ENCODE results near the gene PRRT4. TPM values are rescaled to one million over a fixed set of nuclear protein-coding genes. Genes with fewer than 3 reads are reported as not detected.

Gene PRRT4
- total and polyA plus RNA-seq, 9 of the 15 experiments (the other 6 are each of a cell fraction or from before 2014, with no cell fraction given), result not detected

DNA sequence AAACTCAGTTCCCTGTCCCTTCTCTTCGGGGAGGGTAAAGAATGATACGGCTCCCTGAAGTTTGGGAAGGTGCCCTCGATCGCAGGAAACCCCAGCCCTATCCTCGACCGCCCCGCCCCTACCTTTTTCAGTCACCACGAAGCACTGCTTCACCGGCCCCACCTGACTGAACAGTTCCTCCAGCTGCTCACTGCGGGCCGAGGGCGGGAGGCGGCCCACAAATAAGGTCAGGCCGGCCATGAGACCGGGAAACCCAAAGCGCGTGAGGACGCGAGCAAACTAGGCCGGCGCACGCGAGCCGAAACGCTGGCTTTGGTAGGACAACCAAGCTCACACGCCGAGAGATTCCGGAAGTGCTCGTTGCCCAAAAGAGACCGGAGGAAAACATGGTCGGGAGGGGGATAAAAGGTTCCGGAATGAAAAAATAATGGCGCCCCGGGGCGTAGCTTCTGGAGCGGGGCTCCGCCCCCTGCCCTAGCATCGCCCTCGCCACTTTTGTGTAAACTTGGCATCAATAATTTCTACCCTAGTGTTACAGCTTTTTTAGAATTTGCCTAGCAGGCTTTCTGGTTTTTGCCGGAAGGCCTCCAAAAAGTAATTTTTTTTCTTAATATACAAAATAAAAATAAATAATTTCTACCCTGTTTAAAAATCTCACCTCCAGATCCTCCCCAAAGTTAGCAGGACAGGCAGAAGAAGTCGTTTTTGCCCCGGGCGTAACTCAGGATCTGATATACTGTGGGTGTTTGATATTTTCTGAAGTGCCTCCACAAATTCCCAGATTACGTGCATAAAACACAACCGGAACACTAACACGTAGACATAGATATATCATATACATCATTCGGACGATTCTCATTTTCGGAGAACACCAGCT lies 17.7 kb downstream of the PRRT4 start, which contains the start of gene RBM28 (continued):
- no peak for TF ChIP-seq SRSF3 (IDR thresholded peaks at IDR 0.05; ENCODE audit: insufficient read depth, low read length)
- 0 out of 2 replicates have a peak, but pooled peaks have one; percentile 32 for TF ChIP-seq ZNF76 (CRISPR knock-in tag; IDR thresholded peaks at IDR 0.05; ENCODE audit: borderline replicate concordance)
- peak; percentile 71; the same call in 1 of the 2 replicates for TF ChIP-seq ZZZ3 (IDR thresholded peaks at IDR 0.05)
- peak; percentile 95 for TF ChIP-seq TAF7 (tag; IDR thresholded peaks at IDR 0.05)
- peak; percentile 99 for TF ChIP-seq POLR2G (IDR thresholded peaks at IDR 0.05; ENCODE audit: low read depth, low read length)
- TF ChIP-seq, protein P1, sequence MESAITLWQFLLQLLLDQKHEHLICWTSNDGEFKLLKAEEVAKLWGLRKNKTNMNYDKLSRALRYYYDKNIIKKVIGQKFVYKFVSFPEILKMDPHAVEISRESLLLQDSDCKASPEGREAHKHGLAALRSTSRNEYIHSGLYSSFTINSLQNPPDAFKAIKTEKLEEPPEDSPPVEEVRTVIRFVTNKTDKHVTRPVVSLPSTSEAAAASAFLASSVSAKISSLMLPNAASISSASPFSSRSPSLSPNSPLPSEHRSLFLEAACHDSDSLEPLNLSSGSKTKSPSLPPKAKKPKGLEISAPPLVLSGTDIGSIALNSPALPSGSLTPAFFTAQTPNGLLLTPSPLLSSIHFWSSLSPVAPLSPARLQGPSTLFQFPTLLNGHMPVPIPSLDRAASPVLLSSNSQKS (CRISPR knock-in tag; IDR thresholded peaks at IDR 0.05), result no peak; the same call in 1 of the 2 replicates
- TF ChIP-seq ZSCAN29 (IDR thresholded peaks at IDR 0.05), result no peak
- no peak for TF ChIP-seq EZH2 (IDR thresholded peaks at IDR 0.05; ENCODE audit: borderline replicate concordance, low read depth, low read length)
- TF ChIP-seq SMC3 (conservative IDR thresholded peaks at IDR 0.05; ENCODE audit: insufficient read depth, low read depth, low read length), result no peak
- peak; percentile 53; the same call in 1 of the 2 replicates for TF ChIP-seq ATF1 (CRISPR knock-in tag; IDR thresholded peaks at IDR 0.05)
- peak; percentile 91 for TF ChIP-seq ATF1 (tag; IDR thresholded peaks at IDR 0.05)
- TF ChIP-seq, protein P2, sequence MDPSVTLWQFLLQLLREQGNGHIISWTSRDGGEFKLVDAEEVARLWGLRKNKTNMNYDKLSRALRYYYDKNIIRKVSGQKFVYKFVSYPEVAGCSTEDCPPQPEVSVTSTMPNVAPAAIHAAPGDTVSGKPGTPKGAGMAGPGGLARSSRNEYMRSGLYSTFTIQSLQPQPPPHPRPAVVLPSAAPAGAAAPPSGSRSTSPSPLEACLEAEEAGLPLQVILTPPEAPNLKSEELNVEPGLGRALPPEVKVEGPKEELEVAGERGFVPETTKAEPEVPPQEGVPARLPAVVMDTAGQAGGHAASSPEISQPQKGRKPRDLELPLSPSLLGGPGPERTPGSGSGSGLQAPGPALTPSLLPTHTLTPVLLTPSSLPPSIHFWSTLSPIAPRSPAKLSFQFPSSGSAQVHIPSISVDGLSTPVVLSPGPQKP (CRISPR knock-in tag; IDR thresholded peaks at IDR 0.05), result 0 out of 2 replicates have a peak, but pooled peaks have one; percentile 58
- TF ChIP-seq ZNF408 (CRISPR knock-in tag; IDR thresholded peaks at IDR 0.05; ENCODE audit: low read depth), result no peak
- peak; percentile 64; the same call in 1 of the 2 replicates for TF ChIP-seq BCL6 (CRISPR knock-in tag; IDR thresholded peaks at IDR 0.05)
- no peak for TF ChIP-seq SRSF9 (IDR thresholded peaks at IDR 0.05; ENCODE audit: borderline replicate concordance, low read depth, low read length)
- no peak for TF ChIP-seq WHSC1 (IDR thresholded peaks at IDR 0.05; ENCODE audit: low read length)
- TF ChIP-seq ZNF324 (CRISPR knock-in tag; IDR thresholded peaks at IDR 0.05), result 0 out of 2 replicates have a peak, but pooled peaks have one; percentile 8
- TF ChIP-seq E2F3 (CRISPR knock-in tag; IDR thresholded peaks at IDR 0.05), result no peak
- TF ChIP-seq, protein P3, sequence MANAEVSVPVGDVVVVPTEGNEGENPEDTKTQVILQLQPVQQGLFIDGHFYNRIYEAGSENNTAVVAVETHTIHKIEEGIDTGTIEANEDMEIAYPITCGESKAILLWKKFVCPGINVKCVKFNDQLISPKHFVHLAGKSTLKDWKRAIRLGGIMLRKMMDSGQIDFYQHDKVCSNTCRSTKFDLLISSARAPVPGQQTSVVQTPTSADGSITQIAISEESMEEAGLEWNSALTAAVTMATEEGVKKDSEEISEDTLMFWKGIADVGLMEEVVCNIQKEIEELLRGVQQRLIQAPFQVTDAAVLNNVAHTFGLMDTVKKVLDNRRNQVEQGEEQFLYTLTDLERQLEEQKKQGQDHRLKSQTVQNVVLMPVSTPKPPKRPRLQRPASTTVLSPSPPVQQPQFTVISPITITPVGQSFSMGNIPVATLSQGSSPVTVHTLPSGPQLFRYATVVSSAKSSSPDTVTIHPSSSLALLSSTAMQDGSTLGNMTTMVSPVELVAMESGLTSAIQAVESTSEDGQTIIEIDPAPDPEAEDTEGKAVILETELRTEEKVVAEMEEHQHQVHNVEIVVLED (CRISPR knock-in tag; IDR thresholded peaks at IDR 0.05), result peak; percentile 77

Data from K562 (cell line).